ENCODE measurements around the gene RIMKLB. TPM values are rescaled to one million over a fixed set of nuclear protein-coding genes. Genes with fewer than 3 reads are reported as not detected.

RIMKLB gene
- polyA plus RNA-seq, 4 donors, result 9.5 to 42.7 (median 23.9) TPM

GRCh38 chr12:8696442-8697090 is 1.2 kb upstream of the RIMKLB start:
- Histone ChIP-seq H3K4me1 (ENCODE audit: control insufficient read depth in 3 of 3, insufficient read depth in 2 of 3, low read depth in 1 of 3, low read length in 2 of 3) (peaks cover 0 to 19% (median 0%) of the 10 kb centered on the region in 3 donors), H3K27me3 (ENCODE audit: control insufficient read depth in 3 of 3, insufficient read depth in 3 of 3, low read length in 3 of 3) (no peaks in the 10 kb centered on the region), H3K4me3 (ENCODE audit: low read depth in 1 of 3, low read length in 3 of 3) (peak overlapping the region; percentile 76 to 99 (median 87)), H3K9me3 (ENCODE audit: control insufficient read depth in 2 of 2, insufficient read depth in 1 of 2, low read depth in 1 of 2, low read length in 1 of 2) (no peaks in the 10 kb centered on the region), H3K27ac (ENCODE audit: low read depth in 1 of 3, low read length in 2 of 3) (peak overlapping the region; percentile 87 to 98 (median 94)), H3K36me3 (ENCODE audit: control insufficient read depth in 3 of 3, insufficient read depth in 2 of 3, low read depth in 1 of 3, low read length in 3 of 3) (no peaks in the 10 kb centered on the region)
- FAIRE-seq, result no peak
- WGBS, 3 donors, result 11 to 27% (median 21%) methylated on average over 6 of the region's 6 CpGs
- peak; percentile 71 to 87 for DNase-seq

- no peak for FAIRE-seq
Measured at GRCh38 chr12:8697120-8697475, 693 bp upstream of the RIMKLB start.

GRCh38 chr12:8698132-8698851 is 501 bp downstream of the RIMKLB start:
- H3K4me1 ChIP-seq (ENCODE audit: control insufficient read depth in 3 of 3, insufficient read depth in 2 of 3, low read depth in 1 of 3, low read length in 2 of 3), result peaks cover 0 to 16% (median 0%) of the 10 kb centered on the region in 3 donors
- H3K27ac ChIP-seq (ENCODE audit: low read depth in 1 of 3, low read length in 2 of 3), result peak overlapping the region; percentile 91 to 98 (median 94)
- peak; percentile 20 to 79 for DNase-seq
- H3K9me3 ChIP-seq (ENCODE audit: control insufficient read depth in 2 of 2, insufficient read depth in 1 of 2, low read depth in 1 of 2, low read length in 1 of 2), result no peaks in the 10 kb centered on the region
- 0 to 1% (median 0%) methylated on average over 59 to 85 of the region's 85 CpGs for WGBS, 3 donors
- peak overlapping the region; percentile 76 to 99 (median 89) for H3K4me3 ChIP-seq (ENCODE audit: low read depth in 1 of 3, low read length in 3 of 3)
- FAIRE-seq, result no peak
- H3K36me3 ChIP-seq (ENCODE audit: control insufficient read depth in 3 of 3, insufficient read depth in 2 of 3, low read depth in 1 of 3, low read length in 3 of 3), result no peaks in the 10 kb centered on the region
- H3K27me3 ChIP-seq (ENCODE audit: control insufficient read depth in 3 of 3, insufficient read depth in 3 of 3, low read length in 3 of 3), result no peaks in the 10 kb centered on the region

More at GRCh38 chr12:8697120-8697475, 693 bp upstream of the RIMKLB start:
- Histone ChIP-seq H3K36me3 (ENCODE audit: control insufficient read depth in 3 of 3, insufficient read depth in 2 of 3, low read depth in 1 of 3, low read length in 3 of 3) (no peaks in the 10 kb centered on the region), H3K27me3 (ENCODE audit: control insufficient read depth in 3 of 3, insufficient read depth in 3 of 3, low read length in 3 of 3) (no peaks in the 10 kb centered on the region), H3K27ac (ENCODE audit: low read depth in 1 of 3, low read length in 2 of 3) (peak overlapping the region; percentile 87 to 98 (median 94)), H3K4me1 (ENCODE audit: control insufficient read depth in 3 of 3, insufficient read depth in 2 of 3, low read depth in 1 of 3, low read length in 2 of 3) (peaks cover 0 to 19% (median 0%) of the 10 kb centered on the region in 3 donors), H3K9me3 (ENCODE audit: control insufficient read depth in 2 of 2, insufficient read depth in 1 of 2, low read depth in 1 of 2, low read length in 1 of 2) (no peaks in the 10 kb centered on the region), H3K4me3 (ENCODE audit: low read depth in 1 of 3, low read length in 3 of 3) (peak overlapping the region; percentile 76 to 99 (median 87))
- peak in 1 of 2 donors; percentile 52 for DNase-seq
- 0 to 1% (median 0%) methylated on average over 21 of the region's 21 CpGs for WGBS, 3 donors

- Histone ChIP-seq H3K36me3 (ENCODE audit: control insufficient read depth in 3 of 3, insufficient read depth in 2 of 3, low read depth in 1 of 3, low read length in 3 of 3) (no peaks in the 10 kb centered on the region), H3K4me3 (ENCODE audit: low read depth in 1 of 3, low read length in 3 of 3) (peak overlapping the region; percentile 76 to 99 (median 89)), H3K4me1 (ENCODE audit: control insufficient read depth in 3 of 3, insufficient read depth in 2 of 3, low read depth in 1 of 3, low read length in 2 of 3) (peaks cover 0 to 16% (median 0%) of the 10 kb centered on the region in 3 donors), H3K27ac (ENCODE audit: low read depth in 1 of 3, low read length in 2 of 3) (peak overlapping the region in 1 of 3 donors; percentile 98), H3K27me3 (ENCODE audit: control insufficient read depth in 3 of 3, insufficient read depth in 3 of 3, low read length in 3 of 3) (no peaks in the 10 kb centered on the region), H3K9me3 (ENCODE audit: control insufficient read depth in 2 of 2, insufficient read depth in 1 of 2, low read depth in 1 of 2, low read length in 1 of 2) (no peaks in the 10 kb centered on the region)
- 10 to 22% (median 16%) methylated on average over 2 of the region's 2 CpGs for WGBS, 3 donors
- peak in 1 of 2 donors; percentile 26 for DNase-seq
- FAIRE-seq, result no peak
Measured at GRCh38 chr12:8698879-8699278, 1.1 kb downstream of the RIMKLB start.

- FAIRE-seq, result no peak
- no peak overlapping the region for H3K4me3 ChIP-seq (ENCODE audit: low read depth in 1 of 3, low read length in 3 of 3)
- WGBS, 3 donors, result 46 to 66% (median 60%) methylated on average over 4 of the region's 4 CpGs
Measured at GRCh38 chr12:8699714-8700113, 1.9 kb downstream of the RIMKLB start.

GRCh38 chr12:8701046-8701660 is 3.4 kb downstream of the RIMKLB start:
- DNase-seq, result no peak
- H3K9me3 ChIP-seq (ENCODE audit: control insufficient read depth in 2 of 2, insufficient read depth in 1 of 2, low read depth in 1 of 2, low read length in 1 of 2), result no peaks in the 10 kb centered on the region
- peaks cover 0 to 12% (median 0%) of the 10 kb centered on the region in 3 donors for H3K4me1 ChIP-seq (ENCODE audit: control insufficient read depth in 3 of 3, insufficient read depth in 2 of 3, low read depth in 1 of 3, low read length in 2 of 3)
- FAIRE-seq, result no peak
- no peaks in the 10 kb centered on the region for H3K36me3 ChIP-seq (ENCODE audit: control insufficient read depth in 3 of 3, insufficient read depth in 2 of 3, low read depth in 1 of 3, low read length in 3 of 3)
- H3K4me3 ChIP-seq (ENCODE audit: low read depth in 1 of 3, low read length in 3 of 3), result no peak overlapping the region
- H3K27ac ChIP-seq (ENCODE audit: low read depth in 1 of 3, low read length in 2 of 3), result no peak overlapping the region
- no peaks in the 10 kb centered on the region for H3K27me3 ChIP-seq (ENCODE audit: control insufficient read depth in 3 of 3, insufficient read depth in 3 of 3, low read length in 3 of 3)
- 82 to 96% (median 94%) methylated on average over 6 of the region's 6 CpGs for WGBS, 3 donors

More at GRCh38 chr12:8699714-8700113, 1.9 kb downstream of the RIMKLB start:
- DNase-seq, result no peak
- peaks cover 0 to 16% (median 0%) of the 10 kb centered on the region in 3 donors for H3K4me1 ChIP-seq (ENCODE audit: control insufficient read depth in 3 of 3, insufficient read depth in 2 of 3, low read depth in 1 of 3, low read length in 2 of 3)
- H3K9me3 ChIP-seq (ENCODE audit: control insufficient read depth in 2 of 2, insufficient read depth in 1 of 2, low read depth in 1 of 2, low read length in 1 of 2), result no peaks in the 10 kb centered on the region
- no peaks in the 10 kb centered on the region for H3K36me3 ChIP-seq (ENCODE audit: control insufficient read depth in 3 of 3, insufficient read depth in 2 of 3, low read depth in 1 of 3, low read length in 3 of 3)
- no peak overlapping the region for H3K27ac ChIP-seq (ENCODE audit: low read depth in 1 of 3, low read length in 2 of 3)
- H3K27me3 ChIP-seq (ENCODE audit: control insufficient read depth in 3 of 3, insufficient read depth in 3 of 3, low read length in 3 of 3), result no peaks in the 10 kb centered on the region

GRCh38 chr12:8702159-8702558 is 4.4 kb downstream of the RIMKLB start:
- Histone ChIP-seq H3K9me3 (ENCODE audit: control insufficient read depth in 2 of 2, insufficient read depth in 1 of 2, low read depth in 1 of 2, low read length in 1 of 2) (no peaks in the 10 kb centered on the region), H3K4me1 (ENCODE audit: control insufficient read depth in 3 of 3, insufficient read depth in 2 of 3, low read depth in 1 of 3, low read length in 2 of 3) (peaks cover 0 to 5% (median 0%) of the 10 kb centered on the region in 3 donors), H3K27me3 (ENCODE audit: control insufficient read depth in 3 of 3, insufficient read depth in 3 of 3, low read length in 3 of 3) (no peaks in the 10 kb centered on the region), H3K4me3 (ENCODE audit: low read depth in 1 of 3, low read length in 3 of 3) (no peak overlapping the region), H3K27ac (ENCODE audit: low read depth in 1 of 3, low read length in 2 of 3) (no peak overlapping the region), H3K36me3 (ENCODE audit: control insufficient read depth in 3 of 3, insufficient read depth in 2 of 3, low read depth in 1 of 3, low read length in 3 of 3) (peaks cover 0 to 2% (median 0%) of the 10 kb centered on the region in 3 donors)
- no peak for FAIRE-seq
- no peak for DNase-seq
- 88 to 91% (median 90%) methylated on average over 4 of the region's 4 CpGs for WGBS, 3 donors

GRCh38 chr12:8709124-8709830 is 11.5 kb downstream of the RIMKLB start:
- no peak overlapping the region for H3K27ac ChIP-seq (ENCODE audit: low read depth in 1 of 3, low read length in 2 of 3)
- H3K27me3 ChIP-seq (ENCODE audit: control insufficient read depth in 3 of 3, insufficient read depth in 3 of 3, low read length in 3 of 3), result no peaks in the 10 kb centered on the region
- FAIRE-seq, result no peak
- H3K4me3 ChIP-seq (ENCODE audit: low read depth in 1 of 3, low read length in 3 of 3), result peak overlapping the region in 1 of 3 donors; percentile 6
- no peaks in the 10 kb centered on the region for H3K4me1 ChIP-seq (ENCODE audit: control insufficient read depth in 3 of 3, insufficient read depth in 2 of 3, low read depth in 1 of 3, low read length in 2 of 3)
- H3K9me3 ChIP-seq (ENCODE audit: control insufficient read depth in 2 of 2, insufficient read depth in 1 of 2, low read depth in 1 of 2, low read length in 1 of 2), result no peaks in the 10 kb centered on the region
- peak; percentile 55 to 84 for DNase-seq
- peaks cover 0 to 5% (median 0%) of the 10 kb centered on the region in 3 donors for H3K36me3 ChIP-seq (ENCODE audit: control insufficient read depth in 3 of 3, insufficient read depth in 2 of 3, low read depth in 1 of 3, low read length in 3 of 3)
- 7 to 26% (median 20%) methylated on average over 6 of the region's 6 CpGs for WGBS, 3 donors
